Osteoblast (primary cell): ENCODE results near the gene SLC25A33. TPM values are rescaled to one million over a fixed set of nuclear protein-coding genes. Genes with fewer than 3 reads are reported as not detected.

Experiments used
- DNase-seq: peaks from one replicate; pipeline ENCODE4 v3.0.0; 2011; ENCODE audit warnings: low spot score, mixed read lengths; ENCODE audit not compliant: insufficient read length; ENCODE audit errors: missing footprints
- H2AFZ ChIP-seq: 2 replicates; pipeline ENCODE4 v1.6.0; 2011; ENCODE audit warnings: mild to moderate bottlenecking, low read length
- H3K27ac ChIP-seq: 2 replicates; pipeline ENCODE4 v1.5.1; 2011; ENCODE audit warnings: mild to moderate bottlenecking, low read depth, low read length, moderate library complexity
- H3K27me3 ChIP-seq: 2 replicates; pipeline ENCODE4 v1.6.0; 2012; ENCODE audit warnings: mild to moderate bottlenecking, control low read depth, inconsistent platforms, low read length, moderate library complexity; ENCODE audit not compliant: insufficient read depth
- H3K36me3 ChIP-seq: 2 replicates; pipeline ENCODE4 v1.5.1; 2011; ENCODE audit warnings: mild to moderate bottlenecking, low read length, control low read depth, moderate library complexity; ENCODE audit not compliant: insufficient read depth
- H3K4me1 ChIP-seq: 2 replicates; pipeline ENCODE4 v1.5.1; 2011; ENCODE audit warnings: mild to moderate bottlenecking, low read length, control low read depth, moderate library complexity; ENCODE audit not compliant: insufficient read depth
- H3K4me2 ChIP-seq: 2 replicates; pipeline ENCODE4 v1.6.0; 2011; ENCODE audit warnings: mild to moderate bottlenecking, low read length; ENCODE audit not compliant: insufficient read depth
- H3K4me3 ChIP-seq: fragments of 200-600 bp; sonication (generic); 3 replicates; pipeline ENCODE4 v1.5.1; 2012; ENCODE audit warnings: mild to moderate bottlenecking, low read length, inconsistent platforms; ENCODE audit not compliant: insufficient read depth
- H3K79me2 ChIP-seq: 2 replicates; pipeline ENCODE4 v1.6.0; 2012; ENCODE audit warnings: mild to moderate bottlenecking, low read length, control low read depth, inconsistent platforms; ENCODE audit not compliant: insufficient read depth
- H3K9me3 ChIP-seq: 2 replicates; pipeline ENCODE4 v1.5.1; 2011; ENCODE audit warnings: low read depth, low read length, control low read depth
- H4K20me1 ChIP-seq: 2 replicates; pipeline ENCODE4 v1.6.0; 2012; ENCODE audit warnings: mild to moderate bottlenecking, low read length, control low read depth; ENCODE audit not compliant: insufficient read depth
- total RNA-seq: library from RNA; depleted of rRNA; stranded (reverse); fragments of >200 nt; gene quantifications from 2 replicates; pipeline ENCODE4 v1.2.3, GENCODE V29; 2012
- TF ChIP-seq, protein P1 (sequence below): IDR thresholded peaks from 2 replicates; pipeline ENCODE4 v1.5.1; 2011; ENCODE audit warnings: mild to moderate bottlenecking, low read depth, low read length, moderate library complexity; ENCODE audit errors: extremely low read depth

SLC25A33 gene
- total RNA-seq, 1 donor: 7.2 TPM

DNA sequence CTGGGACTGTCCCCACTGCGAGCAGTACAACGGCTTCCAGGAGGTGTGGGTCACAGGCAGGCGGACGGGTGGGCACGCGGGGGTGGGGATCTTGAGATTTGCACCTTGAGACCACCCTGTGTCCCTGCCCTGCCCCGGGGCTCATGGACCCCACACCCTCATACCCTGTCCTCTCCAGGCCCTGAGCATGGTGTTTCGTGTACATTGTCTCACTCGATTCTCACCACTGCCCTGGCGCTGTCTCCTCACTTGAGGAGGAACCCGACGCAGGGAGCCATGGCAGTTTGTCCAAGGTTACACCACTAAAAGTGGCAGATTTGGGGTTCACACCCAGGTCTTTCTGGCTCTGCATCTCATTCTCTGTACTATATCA lies 56.7 kb downstream of the SLC25A33 start:
- no peaks in the 10 kb centered on the region for H3K9me3 ChIP-seq

DNA sequence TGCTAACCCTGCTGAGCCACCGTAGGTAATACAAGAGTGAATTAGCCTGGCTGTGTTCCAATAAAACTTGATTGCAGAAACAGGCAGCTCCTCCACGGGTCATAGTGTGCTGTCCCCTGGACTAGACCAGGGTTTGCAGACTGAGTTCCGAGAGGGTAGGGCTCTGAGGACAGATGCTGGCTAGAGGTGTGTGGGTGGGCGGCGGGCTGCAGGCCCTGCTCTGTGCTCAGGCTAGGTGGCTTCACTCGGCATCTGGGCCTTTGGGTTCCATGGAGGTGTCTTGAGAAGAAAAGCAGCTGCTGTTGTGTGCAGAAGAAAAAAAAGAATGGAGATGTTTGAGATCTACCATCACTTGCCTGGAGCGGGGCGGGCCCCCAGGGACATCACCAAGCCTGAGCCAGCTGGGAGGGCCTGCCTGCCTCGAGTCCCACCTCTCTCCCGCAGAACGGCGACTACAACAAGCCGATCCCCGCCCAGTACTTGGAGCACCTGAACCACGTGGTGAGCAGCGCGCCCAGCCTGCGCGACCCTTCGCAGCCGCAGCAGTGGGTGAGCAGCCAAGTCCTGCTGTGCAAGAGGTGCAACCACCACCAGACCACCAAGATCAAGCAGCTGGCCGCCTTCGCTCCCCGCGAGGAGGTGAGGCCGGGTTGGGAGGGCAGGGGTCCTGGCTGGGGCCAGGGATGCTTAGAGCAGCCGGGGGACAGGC lies 57.3 kb downstream of the SLC25A33 start:
- Histone ChIP-seq H3K4me1 (peaks cover 7% of the 10 kb centered on the region), H4K20me1 (peaks cover 27% of the 10 kb centered on the region), H3K9me3 (no peaks in the 10 kb centered on the region), H3K79me2 (peaks cover 42% of the 10 kb centered on the region), H2AFZ (no peak overlapping the region), H3K4me2 (no peak overlapping the region), H3K27ac (no peak overlapping the region), H3K27me3 (no peaks in the 10 kb centered on the region), H3K36me3 (peaks cover 8% of the 10 kb centered on the region), H3K4me3 (no peak overlapping the region)
- TF ChIP-seq, protein P1, sequence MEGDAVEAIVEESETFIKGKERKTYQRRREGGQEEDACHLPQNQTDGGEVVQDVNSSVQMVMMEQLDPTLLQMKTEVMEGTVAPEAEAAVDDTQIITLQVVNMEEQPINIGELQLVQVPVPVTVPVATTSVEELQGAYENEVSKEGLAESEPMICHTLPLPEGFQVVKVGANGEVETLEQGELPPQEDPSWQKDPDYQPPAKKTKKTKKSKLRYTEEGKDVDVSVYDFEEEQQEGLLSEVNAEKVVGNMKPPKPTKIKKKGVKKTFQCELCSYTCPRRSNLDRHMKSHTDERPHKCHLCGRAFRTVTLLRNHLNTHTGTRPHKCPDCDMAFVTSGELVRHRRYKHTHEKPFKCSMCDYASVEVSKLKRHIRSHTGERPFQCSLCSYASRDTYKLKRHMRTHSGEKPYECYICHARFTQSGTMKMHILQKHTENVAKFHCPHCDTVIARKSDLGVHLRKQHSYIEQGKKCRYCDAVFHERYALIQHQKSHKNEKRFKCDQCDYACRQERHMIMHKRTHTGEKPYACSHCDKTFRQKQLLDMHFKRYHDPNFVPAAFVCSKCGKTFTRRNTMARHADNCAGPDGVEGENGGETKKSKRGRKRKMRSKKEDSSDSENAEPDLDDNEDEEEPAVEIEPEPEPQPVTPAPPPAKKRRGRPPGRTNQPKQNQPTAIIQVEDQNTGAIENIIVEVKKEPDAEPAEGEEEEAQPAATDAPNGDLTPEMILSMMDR: no peak
- peak; percentile 80 for DNase-seq

More for the DNA sequence above, 56.7 kb downstream of the SLC25A33 start:
- H2AFZ ChIP-seq: no peak overlapping the region
- no peak overlapping the region for H3K27ac ChIP-seq
- peaks cover 7% of the 10 kb centered on the region for H3K4me1 ChIP-seq
- no peak overlapping the region for H3K4me3 ChIP-seq
- peak; percentile 57 for DNase-seq
- TF ChIP-seq, protein P1: no peak
- peaks cover 4% of the 10 kb centered on the region for H3K36me3 ChIP-seq
- peaks cover 32% of the 10 kb centered on the region for H4K20me1 ChIP-seq
- H3K4me2 ChIP-seq: no peak overlapping the region
- no peaks in the 10 kb centered on the region for H3K27me3 ChIP-seq
- H3K79me2 ChIP-seq: peaks cover 48% of the 10 kb centered on the region

DNA sequence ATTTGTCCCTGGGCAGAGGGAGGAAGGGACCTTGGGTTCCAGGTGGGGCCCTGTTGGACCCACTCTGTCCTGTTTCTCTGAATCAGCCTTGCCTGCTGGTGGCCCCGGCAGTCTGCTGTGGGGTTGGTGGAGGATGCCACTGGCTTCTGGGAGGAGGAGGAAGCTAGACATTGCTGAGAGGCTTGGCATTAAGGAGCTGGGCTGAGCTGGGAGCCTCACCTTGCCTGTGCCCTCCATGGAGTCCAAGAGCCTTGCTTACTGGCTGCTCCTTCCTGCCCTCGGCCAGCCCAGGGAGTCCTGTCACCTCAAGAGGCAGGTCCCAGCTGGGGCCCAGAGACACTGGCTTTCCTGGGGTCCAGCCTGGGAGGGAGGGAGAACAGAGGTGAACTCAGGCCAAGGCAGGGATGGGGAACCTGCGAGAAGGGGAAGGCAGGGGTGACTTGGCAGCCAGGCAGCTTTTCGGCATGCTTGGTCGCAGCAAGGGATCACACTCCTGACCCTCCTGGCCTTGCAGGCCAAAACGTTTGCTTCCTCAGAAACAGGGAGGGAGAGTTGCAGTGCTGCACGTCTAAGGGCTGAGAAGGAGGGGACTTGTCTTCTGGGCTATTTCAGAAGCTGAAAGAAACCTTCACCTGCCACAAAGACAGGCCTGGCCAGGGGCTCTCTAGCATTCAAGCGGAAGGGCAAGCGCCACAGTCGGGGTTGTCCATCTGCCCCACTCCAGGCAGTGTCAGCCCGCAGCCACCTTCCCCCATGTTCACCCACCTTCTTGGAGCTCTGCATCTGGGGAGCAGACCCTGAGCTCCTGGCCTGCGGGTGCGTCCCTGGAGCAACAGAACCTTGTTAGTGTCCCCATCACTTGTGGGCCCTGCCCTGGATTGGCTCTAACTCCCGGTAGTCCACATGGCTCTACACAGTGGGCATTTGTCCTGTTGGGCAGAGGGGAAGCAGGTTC lies 58.4 kb downstream of the SLC25A33 start:
- H3K9me3 ChIP-seq: no peaks in the 10 kb centered on the region
- H3K79me2 ChIP-seq: peaks cover 32% of the 10 kb centered on the region
- H3K27me3 ChIP-seq: no peaks in the 10 kb centered on the region
- no peak overlapping the region for H3K27ac ChIP-seq
- H3K4me2 ChIP-seq: no peak overlapping the region
- TF ChIP-seq, protein P1: no peak
- H4K20me1 ChIP-seq: peaks cover 24% of the 10 kb centered on the region
- no peak overlapping the region for H2AFZ ChIP-seq
- DNase-seq: peak; percentile 83
- no peak overlapping the region for H3K4me3 ChIP-seq
- H3K36me3 ChIP-seq: peaks cover 13% of the 10 kb centered on the region
- peaks cover 7% of the 10 kb centered on the region for H3K4me1 ChIP-seq

DNA sequence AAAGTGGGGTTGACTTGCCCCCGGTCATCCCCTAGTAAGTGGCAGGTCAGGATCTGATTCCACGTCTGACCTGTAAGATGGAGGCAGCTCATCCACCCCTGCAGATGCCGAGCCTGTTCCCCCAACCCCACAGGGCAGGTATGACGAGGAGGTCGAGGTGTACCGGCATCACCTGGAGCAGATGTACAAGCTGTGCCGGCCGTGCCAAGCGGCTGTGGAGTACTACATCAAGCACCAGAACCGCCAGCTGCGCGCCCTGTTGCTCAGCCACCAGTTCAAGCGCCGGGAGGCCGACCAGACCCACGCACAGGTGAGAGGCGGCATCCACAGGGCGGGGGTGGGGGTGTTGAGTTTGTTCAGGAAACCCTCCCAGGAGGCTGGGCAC lies 59.0 kb downstream of the SLC25A33 start:
- Histone ChIP-seq H3K9me3 (no peaks in the 10 kb centered on the region), H3K4me3 (no peak overlapping the region), H2AFZ (no peak overlapping the region), H3K4me1 (peaks cover 3% of the 10 kb centered on the region), H4K20me1 (peaks cover 17% of the 10 kb centered on the region), H3K27ac (no peak overlapping the region), H3K79me2 (peaks cover 25% of the 10 kb centered on the region), H3K36me3 (peaks cover 13% of the 10 kb centered on the region), H3K27me3 (no peaks in the 10 kb centered on the region), H3K4me2 (no peak overlapping the region)
- DNase-seq: peak; percentile 67
- TF ChIP-seq, protein P1: no peak
